ENCODE results near the gene RBM26.
A peak's percentile ranks its signal among the peaks of the same experiment; 100 is the strongest.

Gene RBM26

DNA sequence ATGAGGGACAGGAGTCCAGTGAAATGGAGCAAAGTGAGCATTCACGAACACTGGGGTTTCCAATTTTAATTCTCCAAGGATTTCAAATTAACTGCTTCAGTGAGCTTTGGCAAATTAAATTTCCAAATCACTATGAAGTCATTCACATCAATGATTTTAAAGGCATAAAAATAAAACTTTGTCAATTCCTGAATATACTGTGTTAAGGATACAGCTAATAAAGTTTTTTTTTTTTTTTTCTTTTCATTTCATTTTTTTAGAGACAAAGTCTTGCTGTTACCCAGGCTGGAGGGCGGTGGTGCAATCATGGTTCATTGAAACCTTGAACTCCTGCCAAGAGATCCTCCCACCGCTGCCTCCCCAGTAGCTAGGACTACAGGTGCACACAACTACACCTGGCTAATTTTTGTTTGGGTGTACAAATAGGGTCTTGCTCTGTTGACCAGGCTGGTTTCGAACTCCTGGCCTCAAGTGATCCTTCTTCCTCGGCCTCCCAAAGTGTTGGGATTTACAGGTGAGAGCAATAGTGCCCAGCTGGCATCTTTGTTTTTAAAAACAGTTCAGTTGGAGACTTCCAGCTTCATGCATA, 21.9 kb downstream of the RBM26 start:
- Histone ChIP-seq H2BK15ac (ENCODE audit: low read length) (no peak overlapping the region), H4K8ac (ENCODE audit: low read depth, low read length) (no peak overlapping the region), H3K36me3 (replicated peaks in 1 of 2; ENCODE audit: control insufficient read depth in 2 of 2, insufficient read depth in 2 of 2, low read length in 2 of 2) (peaks cover 3 to 18% of the 10 kb centered on the region in 2 donors), H3K9ac (ENCODE audit: low read depth, low read length, poor library complexity) (no peak overlapping the region), H3K9me3 (replicated peaks in 1 of 2; ENCODE audit: control insufficient read depth in 2 of 2, insufficient read depth in 1 of 2, low read depth in 1 of 2, low read length in 2 of 2) (peaks cover 0 to 5% of the 10 kb centered on the region in 2 donors), H2AFZ (ENCODE audit: low read length) (no peak overlapping the region), H3K18ac (ENCODE audit: low read length) (no peak overlapping the region), H3K79me1 (ENCODE audit: low read depth, low read length) (peaks cover 2% of the 10 kb centered on the region), H2BK12ac (ENCODE audit: low read length) (no peak overlapping the region), H3K4ac (ENCODE audit: low read length) (no peak overlapping the region), H3K23ac (ENCODE audit: low read depth, low read length, poor library complexity) (no peak overlapping the region), H3K27ac (replicated peaks; ENCODE audit: low read length) (no peak overlapping the region), H3K4me1 (ENCODE audit: control insufficient read depth in 2 of 2, insufficient read depth in 1 of 2, low read depth in 1 of 2, low read length in 2 of 2) (no peaks in the 10 kb centered on the region), H3K14ac (ENCODE audit: low read length) (peak overlapping the region; percentile 38), H3K4me3 (ENCODE audit: low read length in 2 of 2) (no peak overlapping the region), H3K27me3 (ENCODE audit: control insufficient read depth in 3 of 3, insufficient read depth in 3 of 3, low read depth in 1 of 3, low read length in 3 of 3) (no peaks in the 10 kb centered on the region), H2BK120ac (ENCODE audit: low read depth, low read length) (no peak overlapping the region), H2AK5ac (ENCODE audit: low read depth, low read length) (no peak overlapping the region), H2BK5ac (ENCODE audit: low read length) (no peak overlapping the region), H4K91ac (ENCODE audit: low read depth, low read length, poor library complexity) (no peak overlapping the region), H3K4me2 (ENCODE audit: insufficient read depth, low read length, poor library complexity, severe bottlenecking) (no peak overlapping the region)
- WGBS, 2 donors (ENCODE audit: extremely low coverage in 2 of 2, insufficient read length in 2 of 2, insufficient replicate concordance in 1 of 2): no CpG with 5 or more reads among the region's 5 CpGs
- DNase-seq (ENCODE audit: low spot score): no peak

DNA sequence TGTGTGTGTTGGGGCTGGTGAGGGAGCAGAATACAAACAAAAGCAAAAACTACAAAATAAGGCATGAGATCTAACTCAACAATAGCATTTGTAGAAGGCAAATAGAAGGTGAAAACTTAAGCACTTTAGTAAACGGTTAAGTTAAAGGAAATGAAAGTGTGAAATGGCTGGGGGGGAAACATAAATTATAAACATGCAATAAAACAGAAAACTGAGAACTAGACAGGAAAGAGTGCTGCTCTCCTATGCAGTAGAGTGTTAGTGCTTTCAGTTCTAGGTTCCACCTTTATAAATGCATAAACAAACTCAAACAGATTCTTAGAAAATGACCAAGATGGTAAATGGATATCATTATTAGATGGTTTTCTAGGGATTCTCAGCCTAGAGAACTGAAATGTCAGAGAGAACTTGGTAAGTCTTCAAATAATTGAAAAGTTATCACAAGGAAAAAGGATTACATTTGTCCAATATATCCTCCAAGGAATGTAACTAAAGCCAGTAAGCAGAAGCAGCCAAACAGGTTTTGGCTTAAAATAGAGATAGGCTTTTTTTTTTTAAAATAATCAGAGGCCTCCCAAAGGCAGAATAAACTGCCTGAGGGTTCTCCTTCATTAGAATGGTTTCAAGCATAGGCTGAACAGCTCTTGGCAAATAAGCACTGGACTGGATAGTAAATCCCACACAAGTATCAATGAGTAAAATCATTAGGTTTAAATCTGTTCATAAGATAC, 23.3 kb downstream of the RBM26 start:
- H3K4me1 ChIP-seq (ENCODE audit: control insufficient read depth in 2 of 2, insufficient read depth in 1 of 2, low read depth in 1 of 2, low read length in 2 of 2): no peaks in the 10 kb centered on the region
- H2AK5ac ChIP-seq (ENCODE audit: low read depth, low read length): no peak overlapping the region
- H4K91ac ChIP-seq (ENCODE audit: low read depth, low read length, poor library complexity): no peak overlapping the region
- no peak overlapping the region for H3K27ac ChIP-seq (replicated peaks; ENCODE audit: low read length)
- H4K8ac ChIP-seq (ENCODE audit: low read depth, low read length): no peak overlapping the region
- H2BK5ac ChIP-seq (ENCODE audit: low read length): no peak overlapping the region
- H2AFZ ChIP-seq (ENCODE audit: low read length): no peak overlapping the region
- peaks cover 0 to 4% of the 10 kb centered on the region in 2 donors for H3K9me3 ChIP-seq (replicated peaks in 1 of 2; ENCODE audit: control insufficient read depth in 2 of 2, insufficient read depth in 1 of 2, low read depth in 1 of 2, low read length in 2 of 2)
- no peak overlapping the region for H3K18ac ChIP-seq (ENCODE audit: low read length)
- no CpG with 5 or more reads among the region's 1 CpG for WGBS, 2 donors (ENCODE audit: extremely low coverage in 2 of 2, insufficient read length in 2 of 2, insufficient replicate concordance in 1 of 2)
- no peaks in the 10 kb centered on the region for H3K79me1 ChIP-seq (ENCODE audit: low read depth, low read length)
- H3K23ac ChIP-seq (ENCODE audit: low read depth, low read length, poor library complexity): no peak overlapping the region
- H3K9ac ChIP-seq (ENCODE audit: low read depth, low read length, poor library complexity): no peak overlapping the region
- H3K4me3 ChIP-seq (ENCODE audit: low read length in 2 of 2): no peak overlapping the region
- no peak overlapping the region for H2BK120ac ChIP-seq (ENCODE audit: low read depth, low read length)
- no peak for DNase-seq (ENCODE audit: low spot score)
- H3K4me2 ChIP-seq (ENCODE audit: insufficient read depth, low read length, poor library complexity, severe bottlenecking): no peak overlapping the region
- H2BK12ac ChIP-seq (ENCODE audit: low read length): no peak overlapping the region
- H3K27me3 ChIP-seq (ENCODE audit: control insufficient read depth in 3 of 3, insufficient read depth in 3 of 3, low read depth in 1 of 3, low read length in 3 of 3): no peaks in the 10 kb centered on the region
- H3K4ac ChIP-seq (ENCODE audit: low read length): no peak overlapping the region
- peaks cover 5 to 32% of the 10 kb centered on the region in 2 donors for H3K36me3 ChIP-seq (replicated peaks in 1 of 2; ENCODE audit: control insufficient read depth in 2 of 2, insufficient read depth in 2 of 2, low read length in 2 of 2)
- H2BK15ac ChIP-seq (ENCODE audit: low read length): no peak overlapping the region
- no peak overlapping the region for H3K14ac ChIP-seq (ENCODE audit: low read length)

DNA sequence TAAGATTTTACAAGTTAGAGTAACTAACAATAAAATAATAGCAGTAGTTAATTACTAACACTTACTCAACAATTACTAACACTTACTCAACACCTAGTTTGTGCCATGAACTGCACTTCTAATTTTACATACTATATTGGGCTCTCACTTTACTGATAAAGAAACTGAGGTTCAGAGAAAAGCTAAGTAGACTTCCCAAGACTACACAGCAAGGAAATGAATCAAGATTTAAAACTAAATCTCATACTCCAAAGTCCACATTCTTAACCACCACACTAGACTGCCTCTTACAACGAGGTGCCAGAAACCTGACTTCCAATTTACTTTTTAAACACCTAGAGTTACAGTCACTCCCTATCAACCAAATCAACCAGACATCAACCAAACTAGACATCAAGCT, 25.1 kb downstream of the RBM26 start:
- no CpG with 5 or more reads among the region's 1 CpG for WGBS, 2 donors (ENCODE audit: extremely low coverage in 2 of 2, insufficient read length in 2 of 2, insufficient replicate concordance in 1 of 2)
- H2BK15ac ChIP-seq (ENCODE audit: low read length): no peak overlapping the region
- H3K36me3 ChIP-seq (replicated peaks in 1 of 2; ENCODE audit: control insufficient read depth in 2 of 2, insufficient read depth in 2 of 2, low read length in 2 of 2): peaks cover 10 to 49% of the 10 kb centered on the region in 2 donors
- no peak overlapping the region for H2AFZ ChIP-seq (ENCODE audit: low read length)
- no peaks in the 10 kb centered on the region for H3K27me3 ChIP-seq (ENCODE audit: control insufficient read depth in 3 of 3, insufficient read depth in 3 of 3, low read depth in 1 of 3, low read length in 3 of 3)
- no peak overlapping the region for H2BK120ac ChIP-seq (ENCODE audit: low read depth, low read length)
- H3K27ac ChIP-seq (replicated peaks; ENCODE audit: low read length): no peak overlapping the region
- H4K8ac ChIP-seq (ENCODE audit: low read depth, low read length): no peak overlapping the region
- H3K79me1 ChIP-seq (ENCODE audit: low read depth, low read length): no peaks in the 10 kb centered on the region
- no peak for DNase-seq (ENCODE audit: low spot score)
- H2BK5ac ChIP-seq (ENCODE audit: low read length): no peak overlapping the region
- no peak overlapping the region for H4K91ac ChIP-seq (ENCODE audit: low read depth, low read length, poor library complexity)
- H3K23ac ChIP-seq (ENCODE audit: low read depth, low read length, poor library complexity): no peak overlapping the region
- H3K9ac ChIP-seq (ENCODE audit: low read depth, low read length, poor library complexity): no peak overlapping the region
- H3K4me3 ChIP-seq (ENCODE audit: low read length in 2 of 2): no peak overlapping the region
- no peak overlapping the region for H2AK5ac ChIP-seq (ENCODE audit: low read depth, low read length)
- peaks cover 0 to 4% of the 10 kb centered on the region in 2 donors for H3K9me3 ChIP-seq (replicated peaks in 1 of 2; ENCODE audit: control insufficient read depth in 2 of 2, insufficient read depth in 1 of 2, low read depth in 1 of 2, low read length in 2 of 2)
- H3K4me2 ChIP-seq (ENCODE audit: insufficient read depth, low read length, poor library complexity, severe bottlenecking): no peak overlapping the region
- H3K14ac ChIP-seq (ENCODE audit: low read length): no peak overlapping the region
- no peak overlapping the region for H3K4ac ChIP-seq (ENCODE audit: low read length)
- no peak overlapping the region for H2BK12ac ChIP-seq (ENCODE audit: low read length)
- no peak overlapping the region for H3K18ac ChIP-seq (ENCODE audit: low read length)
- no peaks in the 10 kb centered on the region for H3K4me1 ChIP-seq (ENCODE audit: control insufficient read depth in 2 of 2, insufficient read depth in 1 of 2, low read depth in 1 of 2, low read length in 2 of 2)

DNA sequence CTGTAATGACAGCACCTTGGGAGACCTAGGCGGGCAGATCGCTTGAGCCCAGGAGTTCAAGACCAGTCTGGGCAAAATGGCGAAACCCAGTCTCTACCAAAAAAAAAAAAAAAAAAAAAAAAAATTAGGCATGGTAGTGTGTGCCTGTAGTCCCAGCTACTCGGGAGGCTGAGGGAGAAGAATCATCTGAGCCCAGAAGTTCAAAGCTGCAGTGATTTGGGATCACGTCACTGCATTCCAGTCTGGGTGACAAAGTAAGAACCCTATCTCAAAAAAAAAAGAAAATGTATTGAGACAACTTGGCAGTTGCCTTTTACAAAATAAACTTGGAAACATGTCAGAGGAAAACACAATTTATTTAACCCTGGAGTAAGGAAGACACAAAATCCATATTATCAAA, 26.8 kb downstream of the RBM26 start:
- no peak overlapping the region for H4K8ac ChIP-seq (ENCODE audit: low read depth, low read length)
- no peak overlapping the region for H2AK5ac ChIP-seq (ENCODE audit: low read depth, low read length)
- no peak overlapping the region for H2BK120ac ChIP-seq (ENCODE audit: low read depth, low read length)
- no peak for DNase-seq (ENCODE audit: low spot score)
- H3K9me3 ChIP-seq (replicated peaks in 1 of 2; ENCODE audit: control insufficient read depth in 2 of 2, insufficient read depth in 1 of 2, low read depth in 1 of 2, low read length in 2 of 2): peaks cover 0 to 1% of the 10 kb centered on the region in 2 donors
- no peaks in the 10 kb centered on the region for H3K27me3 ChIP-seq (ENCODE audit: control insufficient read depth in 3 of 3, insufficient read depth in 3 of 3, low read depth in 1 of 3, low read length in 3 of 3)
- no peak overlapping the region for H4K91ac ChIP-seq (ENCODE audit: low read depth, low read length, poor library complexity)
- WGBS, 2 donors (ENCODE audit: extremely low coverage in 2 of 2, insufficient read length in 2 of 2, insufficient replicate concordance in 1 of 2): no CpG with 5 or more reads among the region's 5 CpGs
- H2BK5ac ChIP-seq (ENCODE audit: low read length): no peak overlapping the region
- peaks cover 10 to 56% of the 10 kb centered on the region in 2 donors for H3K36me3 ChIP-seq (replicated peaks in 1 of 2; ENCODE audit: control insufficient read depth in 2 of 2, insufficient read depth in 2 of 2, low read length in 2 of 2)
- no peak overlapping the region for H3K4me2 ChIP-seq (ENCODE audit: insufficient read depth, low read length, poor library complexity, severe bottlenecking)
- no peak overlapping the region for H3K14ac ChIP-seq (ENCODE audit: low read length)
- no peaks in the 10 kb centered on the region for H3K4me1 ChIP-seq (ENCODE audit: control insufficient read depth in 2 of 2, insufficient read depth in 1 of 2, low read depth in 1 of 2, low read length in 2 of 2)
- no peak overlapping the region for H3K4me3 ChIP-seq (ENCODE audit: low read length in 2 of 2)
- H3K4ac ChIP-seq (ENCODE audit: low read length): no peak overlapping the region
- H3K27ac ChIP-seq (replicated peaks; ENCODE audit: low read length): no peak overlapping the region
- no peak overlapping the region for H2AFZ ChIP-seq (ENCODE audit: low read length)
- H3K79me1 ChIP-seq (ENCODE audit: low read depth, low read length): no peaks in the 10 kb centered on the region
- H2BK12ac ChIP-seq (ENCODE audit: low read length): no peak overlapping the region
- H3K18ac ChIP-seq (ENCODE audit: low read length): no peak overlapping the region
- no peak overlapping the region for H3K9ac ChIP-seq (ENCODE audit: low read depth, low read length, poor library complexity)
- no peak overlapping the region for H2BK15ac ChIP-seq (ENCODE audit: low read length)
- H3K23ac ChIP-seq (ENCODE audit: low read depth, low read length, poor library complexity): no peak overlapping the region

Measured in neuronal stem cell (in vitro differentiated cells).